Neural cell (in vitro differentiated cells): ENCODE results near the gene ACP7.

Experiments
- CTCF ChIP-seq: fragments of 450-650 bp; IDR thresholded peaks from 2 replicates; pipeline ENCODE4 v1.5.1; 2014; ENCODE audit warnings: antibody characterized with exemption, mild to moderate bottlenecking, moderate library complexity; ENCODE audit not compliant: poor library complexity, severe bottlenecking
- EP300 ChIP-seq: fragments of 450-650 bp; conservative IDR thresholded peaks from 2 replicates; pipeline ENCODE4 v1.6.1; 2014; ENCODE audit warnings: antibody characterized with exemption, mild to moderate bottlenecking, moderate library complexity; ENCODE audit not compliant: poor library complexity, severe bottlenecking
- EZH2 ChIP-seq: fragments of 200-600, 300-800 bp; shearing (Covaris generic), sonication (generic); IDR thresholded peaks from 2 replicates; pipeline ENCODE4 v1.6.1; 2014; ENCODE audit warnings: antibody characterized with exemption, low read length, borderline replicate concordance, mild to moderate bottlenecking; ENCODE audit not compliant: insufficient read depth, poor library complexity, severe bottlenecking
- SMC3 ChIP-seq: fragments of 450-650 bp; conservative IDR thresholded peaks from 2 replicates; pipeline ENCODE4 v1.6.1; 2014; ENCODE audit warnings: antibody characterized with exemption, mild to moderate bottlenecking, moderate library complexity; ENCODE audit not compliant: poor library complexity
- TAF1 ChIP-seq: IDR thresholded peaks from 2 replicates; pipeline ENCODE4 v1.6.1; 2012; ENCODE audit warnings: low read depth

DNA sequence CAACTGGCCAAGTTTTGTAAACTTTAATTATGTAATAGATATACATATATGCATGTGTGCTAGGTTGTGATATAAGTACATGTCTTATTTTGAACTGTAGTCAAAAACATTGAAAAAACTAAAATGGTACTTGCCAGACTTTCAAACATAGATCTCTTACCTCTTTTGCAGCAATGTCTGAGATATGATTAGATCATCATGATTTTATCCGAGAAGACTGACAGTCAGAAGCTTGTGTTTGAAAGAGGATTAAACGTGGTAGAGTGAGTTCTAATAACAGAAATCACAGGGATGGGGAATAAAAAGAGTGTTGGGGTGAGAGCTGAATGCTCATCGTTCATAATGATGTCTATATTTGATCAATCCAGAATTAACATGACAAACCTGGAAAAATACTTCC lies 18.2 kb upstream of the ACP7 start:
- TF ChIP-seq CTCF = no peak
- no peak for TF ChIP-seq EP300
- TF ChIP-seq EZH2 = no peak
- TF ChIP-seq TAF1 = no peak
- no peak for TF ChIP-seq SMC3
